Measurements from ENCODE around the gene KCNQ4. TPM values are rescaled to one million over a fixed set of nuclear protein-coding genes. Genes with fewer than 3 reads are reported as not detected.

The KCNQ4 gene
- total and polyA plus RNA-seq, 2 of the 13 experiments (the other 11 are each of a cell fraction or from before 2014, with no cell fraction given), result 0.02 to 0.09 TPM

- TF ChIP-seq CREB3 (CRISPR knock-in tag; IDR thresholded peaks at IDR 0.05) (no peak), CHCHD3 (CRISPR knock-in tag; IDR thresholded peaks at IDR 0.05) (0 out of 2 replicates have a peak, but pooled peaks have one; percentile 44), SMAD9 (CRISPR knock-in tag; IDR thresholded peaks at IDR 0.05) (no peak), CTCF (CRISPR knock-in tag; IDR thresholded peaks at IDR 0.05) (peak; percentile 89), ZIK1 (CRISPR knock-in tag; IDR thresholded peaks at IDR 0.05; ENCODE audit: borderline replicate concordance, low read depth) (no peak), ZFP82 (CRISPR knock-in tag; IDR thresholded peaks at IDR 0.05; ENCODE audit: borderline replicate concordance) (no peak), ZNF20 (CRISPR knock-in tag; IDR thresholded peaks at IDR 0.05) (no peak), RBM22 (optimal IDR thresholded peaks at IDR 0.05; ENCODE audit: low read length) (no peak), CREBL2 (CRISPR knock-in tag; IDR thresholded peaks at IDR 0.05; ENCODE audit: borderline replicate concordance) (no peak), RCOR2 (CRISPR knock-in tag; IDR thresholded peaks at IDR 0.05) (no peak), ZNF546 (CRISPR knock-in tag; conservative IDR thresholded peaks at IDR 0.05) (no peak), YEATS2 (CRISPR knock-in tag; IDR thresholded peaks at IDR 0.05; ENCODE audit: borderline replicate concordance) (no peak), TAF15 (IDR thresholded peaks at IDR 0.05; ENCODE audit: low read depth, low read length, poor library complexity, severe bottlenecking) (no peak), SNRNP70 (IDR thresholded peaks at IDR 0.05; ENCODE audit: low read depth, low read length) (no peak), ZNF670 (CRISPR knock-in tag; IDR thresholded peaks at IDR 0.05; ENCODE audit: borderline replicate concordance) (no peak), ZBTB49 (CRISPR knock-in tag; IDR thresholded peaks at IDR 0.05; ENCODE audit: borderline replicate concordance) (peak; percentile 23; the same call in 1 of the 2 replicates), ZSCAN22 (CRISPR knock-in tag; IDR thresholded peaks at IDR 0.05) (no peak)
These were observed 66.4 kb downstream of the KCNQ4 start (continued) for GRCh38 chr1:40849801-40850592.

Measured in HepG2 (cell line).